Neural progenitor cell (in vitro differentiated cells): ENCODE data around the gene NDFIP1.

Experiments
- CTCF ChIP-seq: fragments of 200-600 bp; sonication (generic); IDR thresholded peaks from 2 replicates; pipeline ENCODE4 v1.5.1; 2017; ENCODE audit warnings: antibody characterized with exemption, mild to moderate bottlenecking
- EZH2 ChIP-seq: fragments of 200-600 bp; sonication (generic); IDR thresholded peaks from 2 replicates; pipeline ENCODE4 v1.6.1; 2017; ENCODE audit warnings: antibody characterized with exemption, mild to moderate bottlenecking, moderate library complexity

DNA sequence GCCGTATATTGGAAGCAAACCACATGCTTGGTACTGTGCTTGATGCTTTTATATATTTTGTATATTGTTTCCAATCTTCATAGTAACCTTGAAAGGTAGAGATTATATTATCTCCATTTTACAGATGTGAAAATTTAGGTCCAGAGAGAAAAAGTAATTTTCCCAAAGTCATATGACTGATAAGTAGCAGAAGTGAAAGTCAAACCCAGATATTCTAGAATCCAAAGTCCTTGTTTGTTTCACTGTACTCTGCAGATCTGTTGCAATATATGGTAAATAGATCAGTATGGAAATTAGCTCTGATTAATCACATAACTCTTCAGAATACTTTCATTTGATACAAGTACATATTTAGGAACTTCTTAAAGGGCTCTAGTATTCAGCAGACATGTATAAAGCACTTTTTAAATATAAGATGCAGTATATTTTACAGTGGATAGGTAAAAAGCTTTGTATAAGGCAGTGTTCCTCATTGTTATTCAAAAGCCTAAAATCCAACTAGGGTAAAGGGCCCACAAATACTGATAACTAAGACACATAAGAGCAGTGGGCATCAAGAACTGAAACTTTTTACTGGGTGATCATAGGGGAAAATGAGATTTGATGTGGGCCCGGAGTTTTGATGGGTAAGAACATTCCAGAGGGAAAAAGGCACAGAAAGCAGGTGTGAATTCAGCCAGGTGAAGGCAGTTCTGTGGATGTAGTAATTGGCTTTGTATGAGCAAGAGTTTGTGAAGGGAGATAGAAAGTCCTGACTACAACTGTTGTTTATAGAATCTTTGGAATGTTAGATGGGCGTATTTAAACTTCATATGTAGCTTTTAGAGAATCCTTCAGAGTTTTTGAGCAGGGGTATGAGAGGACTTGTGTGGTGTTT, 25.0 kb downstream of the NDFIP1 start:
- TF ChIP-seq CTCF (no peak), EZH2 (no peak)
